GM12878 (cell line): ENCODE measurements around the gene TBC1D1. TPM values are rescaled to one million over a fixed set of nuclear protein-coding genes. Genes with fewer than 3 reads are reported as not detected.

Experiments
- ATAC-seq: fragments of 200-7000 bp; cut with Tn5 transposase; 3 replicates; pipeline ENCODE4 v1.9.1; 2020; ENCODE audit warnings: mild to moderate bottlenecking, moderate library complexity
- BruUV-seq: library from RNA; stranded (reverse); fragments of 400-500 nt; replicated peaks from 2 replicates; lab custom pipeline; 2021; lab: Mats Ljungman, UMichigan
- CTCF ChIA-PET: fragments of 300-600 bp; sonication (Branson Sonifier 250); formaldehyde crosslinking; extraction: SDS; loops from one replicate; lab custom pipeline; 2021; ENCODE audit warnings: inconsistent platforms; lab: Yijun Ruan, JAX
- POLR2A ChIA-PET: fragments of 350-600 bp; formaldehyde crosslinking; extraction: SDS; loops from one replicate; lab custom pipeline; 2021; ENCODE audit warnings: inconsistent platforms; lab: Charles Lee
- RAD21 ChIA-PET: fragments of 300-600 bp; sonication (Branson Sonifier 250); formaldehyde crosslinking; loops from one replicate; lab custom pipeline; 2023; ENCODE audit warnings: antibody characterized with exemption; ENCODE audit not compliant: unreplicated experiment; lab: Charles Lee
- SMC1A ChIA-PET: fragments of 300-600 bp; sonication (Branson Sonifier 250); formaldehyde crosslinking; loops from one replicate; lab custom pipeline; 2023; ENCODE audit not compliant: unreplicated experiment, uncharacterized antibody; lab: Charles Lee
- DNase-seq: peaks from one replicate; pipeline ENCODE4 v3.0.0-alpha.2; 2011; ENCODE audit warnings: low read depth, low spot score
- FAIRE-seq: peaks from 3 replicates; lab custom pipeline; 2011; peaks lifted over from hg19 to GRCh38; lab: Jason Lieb, UNC
- H2AFZ ChIP-seq: 2 replicates; pipeline ENCODE4 v1.6.0; 2011; ENCODE audit warnings: low read depth, low read length, control low read depth; ENCODE audit not compliant: control insufficient read depth
- H3K27ac ChIP-seq: 2 replicates; pipeline ENCODE4 v1.5.1; 2011; ENCODE audit warnings: control low read depth; ENCODE audit not compliant: control insufficient read depth, insufficient read depth
- H3K27me3 ChIP-seq, 2 experiments: replicated peaks in 1 of 2; 2 replicates each; pipeline versions ENCODE4 v1.6.0 to v1.6.1; 2011; ENCODE audit warnings: low read length in 1 of 2; ENCODE audit not compliant: control insufficient read depth in 2 of 2, insufficient read depth in 2 of 2
- H3K36me3 ChIP-seq, 2 experiments: 2 replicates each; pipeline ENCODE4 v1.5.1; 2011; ENCODE audit warnings: low read length in 1 of 2; ENCODE audit not compliant: control insufficient read depth in 2 of 2, insufficient read depth in 2 of 2
- H3K4me1 ChIP-seq: 2 replicates; pipeline ENCODE4 v1.6.1; 2011; ENCODE audit warnings: mild to moderate bottlenecking, low read length, moderate library complexity, mixed read lengths; ENCODE audit not compliant: control insufficient read depth, insufficient read depth
- H3K4me2 ChIP-seq: 2 replicates; pipeline ENCODE4 v1.6.0; 2011; ENCODE audit warnings: control low read depth; ENCODE audit not compliant: control insufficient read depth, insufficient read depth
- H3K4me3 ChIP-seq: fragments of 200-600 bp; sonication (generic); 2 replicates; pipeline ENCODE4 v1.5.1; 2016
- H3K79me2 ChIP-seq: 2 replicates; pipeline ENCODE4 v1.6.0; 2011; ENCODE audit warnings: low read length; ENCODE audit not compliant: control insufficient read depth, insufficient read depth
- H3K9ac ChIP-seq: 2 replicates; pipeline ENCODE4 v1.8.0; 2011; ENCODE audit warnings: low read length, control low read depth, mixed read lengths; ENCODE audit not compliant: control insufficient read depth, insufficient read depth
- H3K9me3 ChIP-seq: replicated peaks from 3 replicates; pipeline ENCODE4 v1.5.1; 2011; ENCODE audit warnings: mild to moderate bottlenecking, low read length; ENCODE audit not compliant: control insufficient read depth, insufficient read depth
- H4K20me1 ChIP-seq: 2 replicates; pipeline ENCODE4 v1.6.0; 2011; ENCODE audit not compliant: control insufficient read depth, insufficient read depth
- BACH1 ChIP-seq: fragments of 450-650 bp; IDR thresholded peaks from 2 replicates; pipeline ENCODE4 v1.6.1; 2017; ENCODE audit warnings: mild to moderate bottlenecking, borderline replicate concordance
- DPF2 ChIP-seq: fragments of 450-650 bp; IDR thresholded peaks from 2 replicates; pipeline ENCODE4 v1.6.1; 2017; ENCODE audit warnings: mild to moderate bottlenecking
- EZH2 ChIP-seq: IDR thresholded peaks from 2 replicates; pipeline ENCODE4 v1.6.1; 2012; ENCODE audit warnings: low read depth, mild to moderate bottlenecking, control low read depth, inconsistent platforms, low read length, borderline replicate concordance; ENCODE audit not compliant: control insufficient read depth
- FOS ChIP-seq: IDR thresholded peaks from 3 replicates; pipeline ENCODE4 v1.6.1; 2011; ENCODE audit warnings: borderline replicate concordance; ENCODE audit not compliant: insufficient read length; ENCODE audit errors: extremely low read depth
- NFYB ChIP-seq: IDR thresholded peaks from 2 replicates; pipeline ENCODE4 v1.6.1; 2011; ENCODE audit warnings: low read depth, mild to moderate bottlenecking, low read length, improper control_type of control experiment, moderate library complexity; ENCODE audit not compliant: insufficient read depth
- PAX5 ChIP-seq: IDR thresholded peaks from 2 replicates; pipeline ENCODE4 v1.6.1; 2011; ENCODE audit warnings: low read depth, low read length, borderline replicate concordance
- YBX1 ChIP-seq: fragments of 450-650 bp; IDR thresholded peaks from 2 replicates; pipeline ENCODE4 v1.6.1; 2016; ENCODE audit warnings: antibody characterized with exemption
- ZNF687 ChIP-seq: fragments of 450-650 bp; IDR thresholded peaks from 2 replicates; pipeline ENCODE4 v1.6.1; 2017; ENCODE audit warnings: mild to moderate bottlenecking, moderate library complexity
- WGBS: methylation state at CpG from one replicate; pipeline ENCODE4 v1.1.6; 2016; ENCODE audit warnings: low lambda C conversion rate; ENCODE audit not compliant: insufficient replicate concordance, insufficient coverage; ENCODE audit errors: missing lambda C conversion rate; 5-methylcytosine and 5-hydroxymethylcytosine counted together
- in situ Hi-C: fragments of 300-500 bp; cut with MboI; formaldehyde crosslinking; loops from 9 replicates; pipeline ENCODE4 v1.14.3; 2018; ENCODE audit warnings: mixed read lengths
- intact Hi-C: fragments of 100-400 bp; cut with micrococcal nuclease; formaldehyde crosslinking; loops from one replicate; pipeline ENCODE4 v1.14.2; 2022; ENCODE audit not compliant: unreplicated experiment
- polyA plus RNA-seq, 11 experiments: library from polyadenylated mRNA; depleted of rRNA in 4 of 11; unstranded in 6 of 11; stranded (reverse) in 5 of 11; fragments of >200 nt; fragmentation: Nextera tagmentation in 4 of 11; fragmentation: Illumina TruSeq in 1 of 11; extraction: Ambion mirVana in 4 of 11; extraction: Trizol in 1 of 11; gene quantifications; 1 replicate in 1 of 11; 2 replicates in 10 of 11; pipeline versions ENCODE4 v1.2.1 to v1.2.3, GENCODE V29; 2011 to 2016; ENCODE audit warnings: inconsistent platforms in 2 of 11, missing spikeins in 2 of 11, low read depth in 1 of 11
- total RNA-seq, 4 experiments: library from RNA; depleted of rRNA in 3 of 4; stranded (reverse); fragments of >200 nt in 3 of 4; fragmentation: Illumina TruSeq in 1 of 4; extraction: Trizol in 1 of 4; gene quantifications; 2 replicates each; pipeline versions ENCODE4 v1.2.1 to v1.2.3, GENCODE V29; 2013 to 2021

Gene TBC1D1
- total and polyA plus RNA-seq, 10 of the 15 experiments (the other 5 are each of a cell fraction or from before 2014, with no cell fraction given) = 5.3 to 102 (median 57.8) TPM

GRCh38 chr4:37844204-37844603 is 46.7 kb upstream of the TBC1D1 start (continued):
- TF ChIP-seq YBX1 (no peak), ZNF687 (no peak), FOS (no peak), PAX5 (no peak)

- ChIA-PET POLR2A (no interaction called here), RAD21 (no interaction called here), SMC1A (interaction anchor here (0.9 to 1.4 kb wide), 3 partner anchors 8 to 15 kb away, joined by 3 read pairs; no protein-coding TSS in a partner anchor), CTCF (no interaction called here)
- Histone ChIP-seq H3K36me3 (peaks cover 6 to 32% of the 10 kb centered on the region in 2 experiments), H2AFZ (no peak overlapping the region), H3K4me3 (no peak overlapping the region), H3K4me1 (no peaks in the 10 kb centered on the region), H4K20me1 (no peaks in the 10 kb centered on the region), H3K4me2 (no peak overlapping the region), H3K79me2 (no peaks in the 10 kb centered on the region), H3K27ac (no peak overlapping the region)
- 62% methylated on average over 4 of the region's 4 CpGs for WGBS
- no peak for ATAC-seq
- in situ Hi-C loops = no loop called here
- FAIRE-seq = no peak
- intact Hi-C loops = no loop called here
- TF ChIP-seq EZH2 (no peak), BACH1 (no peak), DPF2 (no peak), NFYB (no peak)
- TF ChIP-seq, all 136 proteins: peak for 0
- H3K9me3 ChIP-seq = no peaks in the 10 kb centered on the region
- H3K27me3 ChIP-seq = no peaks in the 10 kb centered on the region
- BruUV-seq = no TSS peak
- DNase-seq = no peak
- no peak overlapping the region for H3K9ac ChIP-seq
These were observed 45.7 kb upstream of the TBC1D1 start for GRCh38 chr4:37845201-37845600.
